K562 (cell line): ENCODE data around the gene WDR88. TPM values are rescaled to one million over a fixed set of nuclear protein-coding genes. Genes with fewer than 3 reads are reported as not detected.

Source experiments
- ATAC-seq: fragments of 200-7000 bp; cut with Tn5 transposase; 3 replicates; pipeline ENCODE4 v1.9.1; 2020; ENCODE audit warnings: moderate library complexity
- BruUV-seq: library from RNA; stranded (reverse); fragments of 400-500 nt; replicated peaks from 2 replicates; lab custom pipeline; 2021; lab: Mats Ljungman, UMichigan
- CTCF ChIA-PET: fragments of 300-600 bp; formaldehyde crosslinking; extraction: SDS; loops from one replicate; lab custom pipeline; 2021; ENCODE audit warnings: low intra/inter-chr PET ratio; lab: Yijun Ruan, JAX
- POLR2A ChIA-PET: fragments of 300-600, 350-650 bp; sonication (Branson Sonifier 250); formaldehyde crosslinking; extraction: SDS; loops from one replicate; lab custom pipeline; 2021; ENCODE audit warnings: antibody characterized with exemption, inconsistent platforms; lab: Yijun Ruan, JAX
- DNase-seq, 4 experiments: peaks; one replicate each; pipeline versions ENCODE4 v3.0.0 to v3.0.0-alpha.2; 2011 to 2018; ENCODE audit warnings: low spot score in 3 of 4, mixed read lengths in 3 of 4; ENCODE audit errors: extremely low read depth in 1 of 4
- FAIRE-seq: peaks from 2 replicates; lab custom pipeline; 2011; peaks lifted over from hg19 to GRCh38; lab: Jason Lieb, UNC
- H2AFZ ChIP-seq: 2 replicates; pipeline ENCODE4 v1.6.0; 2011; ENCODE audit warnings: low read depth, low read length, control low read depth, inconsistent platforms
- H3K27ac ChIP-seq: fragments of 200-600 bp; 3 replicates; pipeline ENCODE4 v1.8.0; 2011; ENCODE audit warnings: low read depth, mild to moderate bottlenecking, control low read depth, inconsistent platforms, low read length, moderate library complexity, mixed read lengths; ENCODE audit errors: extremely low read depth
- H3K27me3 ChIP-seq, 2 experiments: fragments of 300-600 bp in 1 of 2; 2 replicates in 1 of 2; 3 replicates in 1 of 2; pipeline versions ENCODE4 v1.6.0 to v1.8.0; 2011; ENCODE audit warnings: inconsistent platforms in 2 of 2, low read length in 2 of 2, mild to moderate bottlenecking in 1 of 2, mixed read lengths in 1 of 2, moderate library complexity in 1 of 2; ENCODE audit not compliant: control insufficient read depth in 2 of 2, insufficient read depth in 2 of 2
- H3K36me3 ChIP-seq: fragments of 300-600 bp; 3 replicates; pipeline ENCODE4 v1.8.0; 2011; ENCODE audit warnings: mild to moderate bottlenecking, low read length, inconsistent platforms; ENCODE audit not compliant: control insufficient read depth, insufficient read depth
- H3K4me1 ChIP-seq, 2 experiments: fragments of 200-600 bp in 1 of 2; replicated peaks in 1 of 2; 2 replicates in 1 of 2; 3 replicates in 1 of 2; pipeline versions ENCODE4 v1.5.1 to v1.8.0; 2011; ENCODE audit warnings: inconsistent platforms in 2 of 2, low read length in 2 of 2, mild to moderate bottlenecking in 1 of 2, mixed read lengths in 1 of 2, moderate library complexity in 1 of 2; ENCODE audit not compliant: control insufficient read depth in 2 of 2, insufficient read depth in 2 of 2
- H3K4me2 ChIP-seq: 2 replicates; pipeline ENCODE4 v1.6.1; 2011; ENCODE audit warnings: low read length, control low read depth, inconsistent platforms, mixed read lengths; ENCODE audit not compliant: insufficient read depth
- H3K4me3 ChIP-seq: fragments of 200-600 bp; sonication (generic), shearing (Covaris generic); 2 replicates; pipeline ENCODE4 v1.5.1; 2016; ENCODE audit warnings: control low read depth, inconsistent platforms
- H3K79me2 ChIP-seq: fragments of 200-600 bp; 3 replicates; pipeline ENCODE4 v1.8.0; 2011; ENCODE audit warnings: low read length, inconsistent platforms; ENCODE audit not compliant: control insufficient read depth, insufficient read depth
- H3K9ac ChIP-seq, 2 experiments: 2 replicates each; pipeline versions ENCODE4 v1.6.0 to v1.6.1; 2011; ENCODE audit warnings: low read depth in 2 of 2, low read length in 2 of 2, control low read depth in 1 of 2, inconsistent platforms in 1 of 2, mild to moderate bottlenecking in 1 of 2, mixed read lengths in 1 of 2; ENCODE audit not compliant: insufficient read depth in 1 of 2
- H3K9me1 ChIP-seq: one replicate; pipeline ENCODE4 v1.6.0; 2011; ENCODE audit warnings: inconsistent platforms, mild to moderate bottlenecking, low read length, moderate library complexity; ENCODE audit not compliant: control insufficient read depth, insufficient read depth
- H3K9me3 ChIP-seq: replicated peaks from 2 replicates; pipeline ENCODE4 v1.5.1; 2011; ENCODE audit warnings: low read depth, low read length, inconsistent platforms; ENCODE audit not compliant: control insufficient read depth, insufficient read depth
- H4K20me1 ChIP-seq: replicated peaks from 2 replicates; pipeline ENCODE4 v1.6.1; 2011; ENCODE audit warnings: low read length, inconsistent platforms, mixed read lengths; ENCODE audit not compliant: control insufficient read depth, insufficient read depth
- ETV1 ChIP-seq: fragments of 450-650 bp; conservative IDR thresholded peaks from 2 replicates; pipeline ENCODE4 v1.6.1; 2016; ENCODE audit warnings: missing genetic modification characterization, control low read depth, low read depth, missing compliant biosample characterization
- FOSL1 ChIP-seq: fragments of 200-800 bp; sonication (Bioruptor generic); conservative IDR thresholded peaks from 2 replicates; pipeline ENCODE4 v1.6.1; 2016; ENCODE audit warnings: missing genetic modification characterization, missing compliant biosample characterization
- HES1 ChIP-seq: fragments of 450-650 bp; IDR thresholded peaks from 2 replicates; pipeline ENCODE4 v1.6.1; 2016; ENCODE audit warnings: low read depth, mild to moderate bottlenecking, moderate library complexity
- MAZ ChIP-seq, 2 experiments: fragments of 450-650 bp in 1 of 2; sonication (generic) in 1 of 2; formaldehyde crosslinking; IDR thresholded peaks in 1 of 2; conservative IDR thresholded peaks in 1 of 2; 2 replicates each; pipeline versions ENCODE4 v1.4.0 to v1.5.0; 2020; ENCODE audit warnings: mild to moderate bottlenecking in 1 of 2, missing genetic modification reagents in 1 of 2
- MLLT1 ChIP-seq, 2 experiments: fragments of 450-650 bp; IDR thresholded peaks; 2 replicates each; pipeline ENCODE4 v1.6.1; 2016
- MYBL2 ChIP-seq, 2 experiments: fragments of 450-650 bp in 1 of 2; sonication (generic) in 1 of 2; formaldehyde crosslinking in 1 of 2; IDR thresholded peaks; 2 replicates each; pipeline versions ENCODE4 v1.6.1 to v1.8.1; 2017 to 2022; ENCODE audit warnings: borderline replicate concordance in 1 of 2, inconsistent platforms in 1 of 2, low read depth in 1 of 2, mild to moderate bottlenecking in 1 of 2, missing genetic modification reagents in 1 of 2, moderate library complexity in 1 of 2
- ZNF444 ChIP-seq: fragments of 250-450 bp; sonication (Bioruptor Pico); IDR thresholded peaks from 2 replicates; pipeline ENCODE4 v1.4.0; 2020; ENCODE audit warnings: mild to moderate bottlenecking, moderate library complexity
- WGBS: fragments of 100-300 bp; shearing (Covaris generic); methylation state at CpG from one replicate; pipeline ENCODE4 v1.1.6; 2016; ENCODE audit warnings: low coverage, mixed read lengths; ENCODE audit not compliant: insufficient coverage; ENCODE audit errors: missing lambda C conversion rate; 5-methylcytosine and 5-hydroxymethylcytosine counted together
- in situ Hi-C: fragments of 300-500 bp; cut with MboI; formaldehyde crosslinking; loops from 4 replicates; pipeline ENCODE4 v1.15.0; 2018; ENCODE audit warnings: inconsistent platforms, mixed read lengths
- intact Hi-C: fragments of 100-400 bp; cut with micrococcal nuclease; formaldehyde crosslinking; loops from 2 replicates; pipeline ENCODE4 v1.14.2; 2022
- polyA plus RNA-seq, 8 experiments: library from polyadenylated mRNA; depleted of rRNA in 4 of 8; stranded (reverse) in 5 of 8; unstranded in 3 of 8; fragments of >200 nt; fragmentation: Nextera tagmentation in 2 of 8; fragmentation: Illumina TruSeq in 1 of 8; extraction: Ambion mirVana in 2 of 8; extraction: Trizol in 1 of 8; gene quantifications; 2 replicates each; pipeline versions ENCODE4 v1.2.1 to v1.2.3, GENCODE V29; 2011 to 2014; ENCODE audit warnings: inconsistent platforms in 1 of 8, missing spikeins in 1 of 8
- total RNA-seq, 7 experiments: library from RNA; depleted of rRNA in 6 of 7; stranded (reverse); fragments of >200 nt in 6 of 7; fragmentation: Illumina TruSeq in 2 of 7; extraction: Trizol in 2 of 7; gene quantifications; 2 replicates each; pipeline versions ENCODE4 v1.2.1 to v1.2.3, GENCODE V29; 2011 to 2021; ENCODE audit warnings: low replicate concordance in 1 of 7

Gene WDR88
- total and polyA plus RNA-seq, 9 of the 15 experiments (the other 6 are each of a cell fraction or from before 2014, with no cell fraction given), result 0.03 to 0.04 TPM; not detected in 7

GRCh38 chr19:33201473-33201872 is 69.6 kb downstream of the WDR88 start:
- Histone ChIP-seq H3K36me3 (no peaks in the 10 kb centered on the region), H3K9ac (no peak overlapping the region), H4K20me1 (peaks cover 10% of the 10 kb centered on the region; the same call in 1 of the 2 replicates), H2AFZ (no peak overlapping the region), H3K27ac (no peak overlapping the region), H3K9me3 (no peaks in the 10 kb centered on the region), H3K4me2 (no peak overlapping the region), H3K27me3 (peaks cover 9 to 64% of the 10 kb centered on the region in 2 experiments; a peak in 4 of 5 replicates), H3K4me3 (no peak overlapping the region), H3K9me1 (no peaks in the 10 kb centered on the region), H3K4me1 (peaks cover 0 to 22% of the 10 kb centered on the region in 2 experiments; a peak in 2 of 5 replicates), H3K79me2 (no peaks in the 10 kb centered on the region)
- ChIA-PET POLR2A (no interaction called here), CTCF (no interaction called here)
- in situ Hi-C loops, result no loop called here
- no TSS peak for BruUV-seq
- ATAC-seq (no peak), FAIRE-seq (no peak), DNase-seq (no peak)
- intact Hi-C loops, result no loop called here
- TF ChIP-seq ZNF444 (CRISPR knock-in tag) (no peak), MAZ (CRISPR knock-in tag; conservative IDR thresholded peaks at IDR 0.05 in 1 of 2, IDR thresholded peaks at IDR 0.05 in 1 of 2) (no peak), ETV1 (no peak), MLLT1 (IDR thresholded peaks at IDR 0.05) (no peak), HES1 (no peak), MYBL2 (IDR thresholded peaks at IDR 0.05; ENCODE audit: low read depth) (no peak), MYBL2 (CRISPR knock-in tag; IDR thresholded peaks at IDR 0.05; ENCODE audit: borderline replicate concordance) (no peak), FOSL1 (tag) (no peak)
- 6% methylated on average over 5 of the region's 6 CpGs for WGBS
